Measurements from ENCODE around the gene TTC9B.

DNA sequence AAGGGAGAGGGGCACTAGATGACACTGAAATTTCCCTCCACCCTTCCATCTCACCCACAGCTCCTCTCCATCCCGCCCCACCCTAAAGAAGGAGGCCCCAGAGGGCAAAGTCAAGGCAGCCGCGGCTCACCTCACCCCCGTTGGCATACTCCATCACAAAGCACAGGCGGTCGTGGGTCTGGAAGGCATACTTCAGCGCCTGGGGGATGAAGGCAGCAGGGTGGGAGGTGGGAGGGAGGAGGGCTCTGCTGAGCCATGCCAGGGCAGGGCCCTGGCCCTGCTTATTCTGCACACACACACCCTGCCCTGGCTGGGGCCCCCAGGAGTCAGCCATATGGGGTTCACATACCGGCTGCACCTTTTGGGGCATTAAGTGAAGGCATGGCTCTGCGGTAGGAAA is 20.6 kb upstream of the TTC9B start:
- TF ChIP-seq, protein P1, sequence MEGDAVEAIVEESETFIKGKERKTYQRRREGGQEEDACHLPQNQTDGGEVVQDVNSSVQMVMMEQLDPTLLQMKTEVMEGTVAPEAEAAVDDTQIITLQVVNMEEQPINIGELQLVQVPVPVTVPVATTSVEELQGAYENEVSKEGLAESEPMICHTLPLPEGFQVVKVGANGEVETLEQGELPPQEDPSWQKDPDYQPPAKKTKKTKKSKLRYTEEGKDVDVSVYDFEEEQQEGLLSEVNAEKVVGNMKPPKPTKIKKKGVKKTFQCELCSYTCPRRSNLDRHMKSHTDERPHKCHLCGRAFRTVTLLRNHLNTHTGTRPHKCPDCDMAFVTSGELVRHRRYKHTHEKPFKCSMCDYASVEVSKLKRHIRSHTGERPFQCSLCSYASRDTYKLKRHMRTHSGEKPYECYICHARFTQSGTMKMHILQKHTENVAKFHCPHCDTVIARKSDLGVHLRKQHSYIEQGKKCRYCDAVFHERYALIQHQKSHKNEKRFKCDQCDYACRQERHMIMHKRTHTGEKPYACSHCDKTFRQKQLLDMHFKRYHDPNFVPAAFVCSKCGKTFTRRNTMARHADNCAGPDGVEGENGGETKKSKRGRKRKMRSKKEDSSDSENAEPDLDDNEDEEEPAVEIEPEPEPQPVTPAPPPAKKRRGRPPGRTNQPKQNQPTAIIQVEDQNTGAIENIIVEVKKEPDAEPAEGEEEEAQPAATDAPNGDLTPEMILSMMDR (IDR thresholded peaks at IDR 0.05), result no peak
- TF ChIP-seq POLR2A (IDR thresholded peaks at IDR 0.05), result no peak
